ENCODE measurements around the gene LINS1. TPM values are rescaled to one million over a fixed set of nuclear protein-coding genes. Genes with fewer than 3 reads are reported as not detected.

Gene LINS1
- total and polyA plus RNA-seq, 2 donors (not counting 1 experiment from before 2014, with no cell fraction given): 14.3 to 46.4 TPM

DNA sequence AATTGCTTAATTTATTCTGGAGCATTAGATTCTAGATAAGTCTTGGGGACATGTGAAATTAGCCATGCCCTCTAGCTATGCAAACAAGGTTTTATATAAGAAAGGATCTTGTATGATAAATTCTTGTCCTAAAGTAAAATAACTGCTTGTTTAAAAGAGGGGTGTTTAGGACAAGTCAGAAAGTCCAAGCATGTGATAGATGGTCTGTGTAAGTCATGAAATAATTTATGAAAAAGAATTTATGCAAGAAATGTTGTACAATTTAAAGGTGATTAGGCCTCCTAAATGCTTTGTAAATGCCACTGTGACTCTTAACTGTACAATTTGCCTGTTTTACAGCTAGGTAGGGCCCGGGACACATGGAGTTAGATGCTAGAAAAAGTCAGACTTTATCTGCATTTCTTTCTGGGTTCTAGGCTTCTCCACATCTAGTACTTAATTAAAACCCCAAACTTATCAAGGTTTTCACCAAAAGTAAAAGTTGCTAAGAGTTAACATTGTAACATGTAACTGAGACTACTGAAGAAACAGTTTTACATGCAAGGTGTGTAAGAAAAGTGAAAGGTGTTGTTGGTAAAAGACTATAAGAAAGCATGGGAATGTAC lies 13.2 kb downstream of the LINS1 start:
- H3K36me3 ChIP-seq (replicated peaks in 1 of 2; ENCODE audit: control extremely low read depth in 1 of 2, control insufficient read depth in 1 of 2, extremely low read depth in 1 of 2, insufficient read depth in 2 of 2, low read length in 1 of 2): no peaks in the 10 kb centered on the region
- no peak overlapping the region for H3K27ac ChIP-seq (ENCODE audit: low read length in 2 of 2)
- peaks cover 44% of the 10 kb centered on the region for H3K79me2 ChIP-seq (ENCODE audit: control insufficient read depth, insufficient read depth, low read length)
- CTCF ChIA-PET: interaction anchor here (0.6 kb wide), 1 partner anchor 695 kb away, joined by 5 read pairs; no protein-coding TSS in a partner anchor
- POLR2A ChIA-PET: no interaction called here
- H3K27me3 ChIP-seq (replicated peaks in 1 of 4; ENCODE audit: control extremely low read depth in 1 of 4, control insufficient read depth in 3 of 4, insufficient read depth in 4 of 4, low read length in 3 of 4): no peaks in the 10 kb centered on the region
- no peak overlapping the region for H3K4me2 ChIP-seq (replicated peaks; ENCODE audit: low read depth, low read length, poor library complexity, severe bottlenecking)
- H2AFZ ChIP-seq (ENCODE audit: insufficient read depth, low read depth, low read length, poor library complexity, severe bottlenecking): no peak overlapping the region
- Mint-ChIP-seq H3K27me3 (no peaks in the 10 kb centered on the region), H3K9me3 (ENCODE audit: insufficient read depth) (no peaks in the 10 kb centered on the region), H3K4me1 (peaks cover 1% of the 10 kb centered on the region), H3K27ac (no peak overlapping the region), H3K4me3 (no peak overlapping the region)
- H3K4me3 ChIP-seq (ENCODE audit: control extremely low read depth in 1 of 5, extremely low read depth in 1 of 5, insufficient read depth in 1 of 5, low read depth in 2 of 5, low read length in 4 of 5): no peak overlapping the region
- WGBS (ENCODE audit: insufficient coverage): no CpG with 5 or more reads among the region's 1 CpG
- H3K9me3 ChIP-seq (ENCODE audit: control extremely low read depth in 1 of 3, control insufficient read depth in 2 of 3, insufficient read depth in 1 of 3, low read length in 2 of 3): peaks cover 0 to 25% (median 8%) of the 10 kb centered on the region in 3 donors
- no peaks in the 10 kb centered on the region for H3K4me1 ChIP-seq (ENCODE audit: control insufficient read depth in 2 of 2, insufficient read depth in 2 of 2, low read length in 2 of 2)
- no peak for TF ChIP-seq EZH2 (IDR thresholded peaks at IDR 0.05; ENCODE audit: borderline replicate concordance, insufficient read depth, low read depth, low read length, poor library complexity, severe bottlenecking)
- TF ChIP-seq, protein P1, sequence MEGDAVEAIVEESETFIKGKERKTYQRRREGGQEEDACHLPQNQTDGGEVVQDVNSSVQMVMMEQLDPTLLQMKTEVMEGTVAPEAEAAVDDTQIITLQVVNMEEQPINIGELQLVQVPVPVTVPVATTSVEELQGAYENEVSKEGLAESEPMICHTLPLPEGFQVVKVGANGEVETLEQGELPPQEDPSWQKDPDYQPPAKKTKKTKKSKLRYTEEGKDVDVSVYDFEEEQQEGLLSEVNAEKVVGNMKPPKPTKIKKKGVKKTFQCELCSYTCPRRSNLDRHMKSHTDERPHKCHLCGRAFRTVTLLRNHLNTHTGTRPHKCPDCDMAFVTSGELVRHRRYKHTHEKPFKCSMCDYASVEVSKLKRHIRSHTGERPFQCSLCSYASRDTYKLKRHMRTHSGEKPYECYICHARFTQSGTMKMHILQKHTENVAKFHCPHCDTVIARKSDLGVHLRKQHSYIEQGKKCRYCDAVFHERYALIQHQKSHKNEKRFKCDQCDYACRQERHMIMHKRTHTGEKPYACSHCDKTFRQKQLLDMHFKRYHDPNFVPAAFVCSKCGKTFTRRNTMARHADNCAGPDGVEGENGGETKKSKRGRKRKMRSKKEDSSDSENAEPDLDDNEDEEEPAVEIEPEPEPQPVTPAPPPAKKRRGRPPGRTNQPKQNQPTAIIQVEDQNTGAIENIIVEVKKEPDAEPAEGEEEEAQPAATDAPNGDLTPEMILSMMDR (IDR thresholded peaks at IDR 0.05): no peak
- H3K9ac ChIP-seq (ENCODE audit: low read length): no peak overlapping the region
- DNase-seq: no peak
- intact Hi-C loops (cut with micrococcal nuclease): no loop called here
- ATAC-seq (ENCODE audit: low read depth): no peak
- H4K20me1 ChIP-seq (ENCODE audit: control insufficient read depth, insufficient read depth, low read length, poor library complexity, severe bottlenecking): no peaks in the 10 kb centered on the region

DNA sequence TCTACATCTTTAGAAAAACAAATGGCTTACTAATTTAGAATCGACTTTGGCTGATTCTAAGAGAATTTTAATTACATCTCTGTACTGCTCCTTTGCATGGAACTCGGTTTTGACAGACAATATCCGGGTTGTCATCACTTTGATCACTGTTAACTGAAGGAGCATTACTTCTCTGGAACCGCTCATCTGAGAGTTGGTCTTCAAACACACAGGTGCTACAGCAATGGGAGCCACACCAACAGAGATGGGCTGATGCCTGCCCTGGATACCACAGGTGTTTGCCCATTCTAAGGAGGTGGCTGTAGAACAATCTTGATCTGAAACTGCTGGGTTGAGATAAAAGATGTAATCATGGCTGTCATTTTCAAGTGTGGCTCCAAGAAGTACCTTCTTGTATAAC lies 21.6 kb downstream of the LINS1 start:
- Mint-ChIP-seq H3K9me3 (ENCODE audit: insufficient read depth) (no peaks in the 10 kb centered on the region), H3K4me3 (no peak overlapping the region), H3K27ac (no peak overlapping the region), H3K4me1 (peaks cover 5% of the 10 kb centered on the region), H3K27me3 (no peaks in the 10 kb centered on the region)
- Histone ChIP-seq H3K9me3 (ENCODE audit: control extremely low read depth in 1 of 3, control insufficient read depth in 2 of 3, insufficient read depth in 1 of 3, low read length in 2 of 3) (no peaks in the 10 kb centered on the region), H3K27ac (ENCODE audit: low read length in 2 of 2) (no peak overlapping the region), H3K4me3 (ENCODE audit: control extremely low read depth in 1 of 5, extremely low read depth in 1 of 5, insufficient read depth in 1 of 5, low read depth in 2 of 5, low read length in 4 of 5) (no peak overlapping the region), H3K79me2 (ENCODE audit: control insufficient read depth, insufficient read depth, low read length) (peaks cover 2% of the 10 kb centered on the region), H3K9ac (ENCODE audit: low read length) (no peak overlapping the region), H3K4me1 (ENCODE audit: control insufficient read depth in 2 of 2, insufficient read depth in 2 of 2, low read length in 2 of 2) (no peaks in the 10 kb centered on the region), H3K36me3 (replicated peaks in 1 of 2; ENCODE audit: control extremely low read depth in 1 of 2, control insufficient read depth in 1 of 2, extremely low read depth in 1 of 2, insufficient read depth in 2 of 2, low read length in 1 of 2) (peaks cover 0 to 3% of the 10 kb centered on the region in 2 experiments), H3K4me2 (replicated peaks; ENCODE audit: low read depth, low read length, poor library complexity, severe bottlenecking) (no peak overlapping the region), H2AFZ (ENCODE audit: insufficient read depth, low read depth, low read length, poor library complexity, severe bottlenecking) (no peak overlapping the region), H3K27me3 (replicated peaks in 1 of 4; ENCODE audit: control extremely low read depth in 1 of 4, control insufficient read depth in 3 of 4, insufficient read depth in 4 of 4, low read length in 3 of 4) (no peaks in the 10 kb centered on the region), H4K20me1 (ENCODE audit: control insufficient read depth, insufficient read depth, low read length, poor library complexity, severe bottlenecking) (no peaks in the 10 kb centered on the region)
- 98% methylated on average over 4 of the region's 4 CpGs for WGBS (ENCODE audit: insufficient coverage)
- DNase-seq (no peak), ATAC-seq (ENCODE audit: low read depth) (no peak)
- ChIA-PET CTCF (no interaction called here), POLR2A (no interaction called here)
- intact Hi-C loops (cut with micrococcal nuclease): no loop called here
- no peak for TF ChIP-seq EZH2 (IDR thresholded peaks at IDR 0.05; ENCODE audit: borderline replicate concordance, insufficient read depth, low read depth, low read length, poor library complexity, severe bottlenecking)
- TF ChIP-seq, protein P1 (IDR thresholded peaks at IDR 0.05): no peak
